Body of pancreas (tissue), 4 donors: ENCODE data around the gene HEXIM2. TPM values are rescaled to one million over a fixed set of nuclear protein-coding genes. Genes with fewer than 3 reads are reported as not detected.
"Not testable (repeated sequence)": the region's sequence is repeated elsewhere in the genome, so short reads cannot be mapped to it uniquely, and the experiment has no call there.

Source experiments
- ATAC-seq: fragments of 150-250 bp; one replicate; pipeline ENCODE4 v1.9.1; 2016
- DNase-seq, 4 donors: peaks; one replicate each; pipeline ENCODE4 v3.0.0-alpha.2; 2019
- H3K27ac ChIP-seq, 4 donors: fragments of 200-600 bp; sonication (generic); 1 replicate in 3 of 4; 2 replicates in 1 of 4; pipeline versions ENCODE4 v1.5.1 to v1.6.1; 2016 to 2019; ENCODE audit warnings: mild to moderate bottlenecking in 1 of 4, mixed read lengths in 1 of 4, moderate library complexity in 1 of 4
- H3K27me3 ChIP-seq, 2 donors: fragments of 200-600 bp; sonication (generic); one replicate each; pipeline ENCODE4 v1.6.0; 2016; ENCODE audit warnings: mild to moderate bottlenecking in 1 of 2
- H3K36me3 ChIP-seq, 2 donors: fragments of 200-600 bp; sonication (generic); replicated peaks in 1 of 2; 2 replicates each; pipeline ENCODE4 v1.5.1; 2016; ENCODE audit warnings: low read depth in 2 of 2; ENCODE audit not compliant: insufficient read depth in 1 of 2
- H3K4me1 ChIP-seq: fragments of 200-600 bp; sonication (generic); one replicate; pipeline ENCODE4 v1.6.0; 2016
- H3K4me3 ChIP-seq, 2 donors: fragments of 200-600 bp; sonication (generic); 1 replicate in 1 of 2; 2 replicates in 1 of 2; pipeline ENCODE4 v1.5.1; 2016 to 2019
- H3K9me3 ChIP-seq, 3 donors: fragments of 200-600 bp; sonication (generic); 1 replicate in 2 of 3; 2 replicates in 1 of 3; pipeline ENCODE4 v1.5.1; 2016
- POLR2A ChIP-seq, 3 donors: fragments of 450-650 bp; IDR thresholded peaks; one replicate each; pipeline ENCODE4 v1.6.1; 2016; ENCODE audit warnings: antibody characterized with exemption in 3 of 3, mild to moderate bottlenecking in 2 of 3
- WGBS, 2 donors: methylation state at CpG; one replicate each; pipeline ENCODE4 v1.1.5; 2017; 5-methylcytosine and 5-hydroxymethylcytosine counted together
- intact Hi-C: fragments of 100-400 bp; cut with DNase I; formaldehyde crosslinking; loops from one replicate; pipeline ENCODE4 v1.15.1; 2023
- total RNA-seq, 2 donors: library from RNA; depleted of rRNA; stranded (reverse); fragments of >200 nt; gene quantifications; one replicate each; pipeline ENCODE4 v1.1.0, GENCODE V29; 2016
- TF ChIP-seq, protein P1 (sequence below), 7 experiments: fragments of 450-650 bp in 4 of 7; fragments of 200-600 bp in 3 of 7; sonication (generic) in 3 of 7; IDR thresholded peaks; one replicate each; pipeline ENCODE4 v1.5.1; 2016 to 2019; ENCODE audit warnings: antibody characterized with exemption in 7 of 7

HEXIM2 gene
- total RNA-seq, 2 donors from 2014 or later: 5.9 to 10.1 TPM

DNA sequence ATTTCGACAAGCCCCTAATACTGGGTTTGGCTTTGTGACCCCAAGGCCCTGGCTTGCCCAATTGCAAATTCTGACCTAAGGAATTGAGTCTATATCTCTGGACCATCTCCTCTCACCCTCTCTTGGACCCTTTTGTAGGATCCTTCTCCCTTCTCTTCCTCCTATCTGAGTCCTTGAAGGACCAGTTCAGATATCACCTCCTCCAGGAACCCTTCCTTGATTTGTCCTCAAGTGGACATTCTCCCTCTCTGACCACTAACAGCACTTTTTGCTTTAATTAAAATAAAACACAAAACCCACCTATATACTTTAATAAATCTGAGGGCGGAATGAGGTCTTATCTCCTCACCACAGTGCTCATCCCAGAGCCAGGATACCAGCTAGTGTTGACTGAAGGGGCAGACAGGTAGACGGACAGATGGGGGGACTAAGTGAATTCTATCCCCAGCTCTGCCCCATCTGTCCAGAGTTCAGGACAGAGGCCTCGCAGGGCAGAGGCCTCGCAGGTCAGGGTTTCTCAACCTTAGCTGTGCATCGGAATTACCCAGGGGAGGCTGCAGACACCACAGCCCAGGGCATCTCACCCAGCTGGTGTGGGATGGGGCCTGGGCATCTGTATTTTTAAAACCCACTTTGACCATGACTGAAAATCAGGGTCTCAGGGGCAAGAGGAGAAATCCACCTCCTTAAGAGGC, 38.5 kb upstream of the HEXIM2 start:
- TF ChIP-seq, protein P1, sequence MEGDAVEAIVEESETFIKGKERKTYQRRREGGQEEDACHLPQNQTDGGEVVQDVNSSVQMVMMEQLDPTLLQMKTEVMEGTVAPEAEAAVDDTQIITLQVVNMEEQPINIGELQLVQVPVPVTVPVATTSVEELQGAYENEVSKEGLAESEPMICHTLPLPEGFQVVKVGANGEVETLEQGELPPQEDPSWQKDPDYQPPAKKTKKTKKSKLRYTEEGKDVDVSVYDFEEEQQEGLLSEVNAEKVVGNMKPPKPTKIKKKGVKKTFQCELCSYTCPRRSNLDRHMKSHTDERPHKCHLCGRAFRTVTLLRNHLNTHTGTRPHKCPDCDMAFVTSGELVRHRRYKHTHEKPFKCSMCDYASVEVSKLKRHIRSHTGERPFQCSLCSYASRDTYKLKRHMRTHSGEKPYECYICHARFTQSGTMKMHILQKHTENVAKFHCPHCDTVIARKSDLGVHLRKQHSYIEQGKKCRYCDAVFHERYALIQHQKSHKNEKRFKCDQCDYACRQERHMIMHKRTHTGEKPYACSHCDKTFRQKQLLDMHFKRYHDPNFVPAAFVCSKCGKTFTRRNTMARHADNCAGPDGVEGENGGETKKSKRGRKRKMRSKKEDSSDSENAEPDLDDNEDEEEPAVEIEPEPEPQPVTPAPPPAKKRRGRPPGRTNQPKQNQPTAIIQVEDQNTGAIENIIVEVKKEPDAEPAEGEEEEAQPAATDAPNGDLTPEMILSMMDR (IDR thresholded peaks at IDR 0.05): no peak
- no peak for TF ChIP-seq POLR2A (IDR thresholded peaks at IDR 0.05)
- WGBS, 2 donors: 76 to 78% methylated on average over 3 to 6 of the region's 6 CpGs

DNA sequence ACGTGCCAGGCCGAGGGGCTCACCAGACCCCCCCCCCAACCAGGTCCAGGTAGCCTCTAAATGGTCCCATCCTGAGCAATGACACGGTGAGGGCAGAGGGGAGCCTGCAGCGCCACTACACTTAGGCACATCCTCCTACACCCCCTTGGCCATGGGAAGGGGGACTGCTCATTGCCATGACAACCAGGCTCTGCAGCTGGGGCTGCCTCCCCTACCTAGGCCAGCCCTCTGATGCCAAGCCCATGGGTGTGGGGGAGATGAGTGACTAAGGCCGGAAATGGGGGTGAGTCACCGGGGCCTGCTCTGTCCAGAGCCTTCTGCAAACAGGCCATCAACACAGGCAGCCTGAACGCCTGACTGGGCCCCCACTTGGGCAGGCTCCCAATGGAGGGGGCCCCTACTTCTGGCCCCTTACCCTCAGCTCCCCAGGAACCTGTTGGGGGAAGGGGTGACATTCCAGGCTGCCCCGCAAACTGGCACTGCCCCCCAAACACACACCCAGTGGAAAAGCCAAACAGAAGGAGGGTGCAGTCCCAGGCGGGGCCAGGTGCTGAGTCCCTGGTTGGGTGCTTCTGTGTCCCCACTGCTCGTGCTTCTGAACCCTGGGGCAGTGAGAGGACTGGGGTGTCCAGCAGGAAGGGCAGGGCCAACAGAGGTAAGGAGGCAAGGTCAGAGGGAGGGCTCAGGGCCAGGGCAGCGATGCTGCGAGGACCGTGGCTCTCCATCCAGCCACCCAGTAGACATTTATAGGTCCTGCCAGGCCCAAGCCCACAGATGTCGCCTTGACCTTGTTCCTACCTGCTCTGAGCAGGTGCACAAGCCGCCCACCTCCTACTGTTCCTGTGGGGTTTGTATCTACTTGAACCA, 37.5 kb upstream of the HEXIM2 start:
- H3K4me1 ChIP-seq: peaks cover 13% of the 10 kb centered on the region
- H3K9me3 ChIP-seq: no peaks in the 10 kb centered on the region
- peak in 1 of 3 donors; percentile 2 for TF ChIP-seq POLR2A (IDR thresholded peaks at IDR 0.05)
- TF ChIP-seq, protein P1 (IDR thresholded peaks at IDR 0.05): no peak
- DNase-seq (peak in 1 of 4 donors; percentile 43), ATAC-seq (no peak)
- intact Hi-C loops: no loop called here
- WGBS, 2 donors: 79 to 89% methylated on average over 7 to 14 of the region's 15 CpGs
- no peak overlapping the region for H3K27ac ChIP-seq
- no peak overlapping the region for H3K4me3 ChIP-seq
- no peaks in the 10 kb centered on the region for H3K36me3 ChIP-seq
- no peaks in the 10 kb centered on the region for H3K27me3 ChIP-seq

More for the DNA sequence above, 38.5 kb upstream of the HEXIM2 start:
- H3K4me1 ChIP-seq: peaks cover 10% of the 10 kb centered on the region
- no peak overlapping the region for H3K4me3 ChIP-seq
- no peak overlapping the region for H3K27ac ChIP-seq
- no peaks in the 10 kb centered on the region for H3K9me3 ChIP-seq
- H3K27me3 ChIP-seq: no peaks in the 10 kb centered on the region
- DNase-seq: no peak
- H3K36me3 ChIP-seq: no peaks in the 10 kb centered on the region
- intact Hi-C loops: no loop called here
- no peak for ATAC-seq

DNA sequence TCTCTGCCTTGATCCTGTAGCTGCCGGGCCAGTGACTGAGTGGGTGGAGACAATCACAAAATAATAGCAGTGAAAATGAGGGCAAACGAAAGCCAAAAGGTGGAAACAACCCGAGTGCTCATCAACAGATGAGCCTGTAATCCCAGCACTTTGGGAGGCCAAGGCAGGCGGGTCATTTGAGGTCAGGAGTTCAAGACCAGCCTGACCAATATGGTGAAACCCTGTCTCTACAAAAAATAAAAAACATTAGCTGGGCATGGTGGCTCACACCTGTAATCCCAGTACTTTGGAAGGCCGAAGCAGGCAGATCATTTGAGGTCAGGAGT, 36.9 kb upstream of the HEXIM2 start:
- H3K36me3 ChIP-seq, intact Hi-C loops, ATAC-seq, H3K9me3 ChIP-seq, H3K27ac ChIP-seq, H3K4me3 ChIP-seq, H3K27me3 ChIP-seq, DNase-seq: not testable (repeated sequence)
- peaks cover 13% of the 10 kb centered on the region for H3K4me1 ChIP-seq
- 67 to 86% methylated on average over 5 of the region's 5 CpGs for WGBS, 2 donors

DNA sequence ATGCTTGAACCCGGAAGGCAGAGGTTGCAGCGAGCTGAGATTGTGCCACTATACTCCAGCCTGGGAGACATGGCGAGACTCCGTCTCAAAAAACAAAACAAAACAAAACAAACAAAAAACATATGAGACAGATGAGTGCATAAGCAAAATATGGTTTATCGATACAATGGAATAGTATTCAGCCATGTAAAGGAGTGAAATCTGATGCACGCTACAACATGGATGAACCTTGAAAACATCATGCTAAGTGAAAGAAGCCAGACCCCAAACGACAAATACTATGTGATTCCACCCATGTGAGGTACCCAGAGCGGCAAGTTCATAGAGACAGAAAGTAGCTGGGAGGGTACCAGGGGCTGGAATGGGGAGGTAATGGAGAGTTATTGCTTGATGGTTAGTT, 36.2 kb upstream of the HEXIM2 start:
- TF ChIP-seq POLR2A (IDR thresholded peaks at IDR 0.05): no peak
- TF ChIP-seq, protein P1 (IDR thresholded peaks at IDR 0.05): no peak
- Histone ChIP-seq H3K4me1 (peaks cover 13% of the 10 kb centered on the region), H3K27ac (no peak overlapping the region), H3K36me3 (no peaks in the 10 kb centered on the region), H3K27me3 (no peaks in the 10 kb centered on the region), H3K9me3 (no peaks in the 10 kb centered on the region), H3K4me3 (no peak overlapping the region)
- 97 to 99% methylated on average over 8 of the region's 8 CpGs for WGBS, 2 donors
- ATAC-seq (no peak), DNase-seq (no peak)
- intact Hi-C loops: no loop called here

DNA sequence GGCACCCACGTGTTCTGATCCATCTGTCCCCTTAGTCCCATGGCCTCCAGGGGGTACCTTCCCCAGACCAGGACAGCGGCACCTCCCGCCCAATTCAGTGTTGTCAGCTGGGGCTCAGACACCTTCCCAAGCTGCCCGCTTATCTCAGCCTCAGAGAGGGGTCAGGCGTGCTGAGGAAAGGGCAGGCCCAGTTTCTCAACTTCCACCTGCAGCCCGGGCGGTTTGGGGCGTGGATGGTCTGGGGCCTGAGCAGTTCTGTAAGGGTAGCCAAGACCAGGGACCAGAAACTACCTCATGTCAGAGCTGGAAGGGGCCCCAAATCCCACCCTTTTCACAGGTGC, 34.5 kb upstream of the HEXIM2 start:
- 86 to 92% methylated on average over 1 to 8 of the region's 8 CpGs for WGBS, 2 donors
- no peaks in the 10 kb centered on the region for H3K36me3 ChIP-seq
- intact Hi-C loops: no loop called here
- DNase-seq: no peak
- H3K4me1 ChIP-seq: peaks cover 28% of the 10 kb centered on the region
- no peaks in the 10 kb centered on the region for H3K9me3 ChIP-seq
- H3K4me3 ChIP-seq: no peak overlapping the region
- H3K27me3 ChIP-seq: no peaks in the 10 kb centered on the region
- no peak for TF ChIP-seq POLR2A (IDR thresholded peaks at IDR 0.05)
- TF ChIP-seq, protein P1 (IDR thresholded peaks at IDR 0.05): no peak
- H3K27ac ChIP-seq: peak overlapping the region in 3 of 4 donors; percentile 42 to 61 (median 48)
- ATAC-seq: no peak
